ENCODE results near the gene PGM1. TPM values are rescaled to one million over a fixed set of nuclear protein-coding genes. Genes with fewer than 3 reads are reported as not detected.

Gene PGM1
- total and polyA plus RNA-seq, 2 of the 13 experiments (the other 11 are each of a cell fraction or from before 2014, with no cell fraction given), result 51.6 to 105 TPM

DNA sequence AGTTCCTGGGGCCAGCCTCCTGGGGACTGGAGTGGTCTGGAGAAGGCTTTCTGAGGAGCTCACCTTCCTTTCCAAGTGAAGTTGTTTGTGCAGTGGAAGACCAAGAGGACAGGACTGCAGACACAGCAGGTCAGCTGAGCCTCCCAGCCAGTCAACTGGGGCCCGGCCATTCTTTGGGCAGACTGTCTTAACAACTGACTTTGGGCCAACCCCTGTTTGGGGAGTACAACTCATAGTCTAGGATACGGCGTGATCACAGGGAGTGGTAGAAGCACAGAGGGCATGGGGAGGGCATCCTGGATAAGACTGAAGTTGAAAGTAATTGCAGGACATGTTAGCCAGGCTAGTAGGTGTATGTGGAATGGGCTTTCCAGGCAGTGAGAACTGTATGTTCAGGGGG lies 50.3 kb downstream of the PGM1 start:
- H3K4me2 ChIP-seq (ENCODE audit: low read depth, low read length), result no peak overlapping the region
- 100% methylated on average over 3 of the region's 3 CpGs for WGBS (ENCODE audit: low lambda C conversion rate)
- H3K27me3 ChIP-seq (ENCODE audit: control insufficient read depth in 1 of 2, insufficient read depth in 2 of 2, low read length in 2 of 2), result no peaks in the 10 kb centered on the region
- intact Hi-C loops (cut with micrococcal nuclease; ENCODE audit: unreplicated experiment) (no loop called here), in situ Hi-C loops (cut with HindIII; ENCODE audit: extremely low pct_ligation_motif_present, low pct_unique_long_range_greater_than_20kb) (no loop called here)
- H3K79me2 ChIP-seq (ENCODE audit: insufficient read depth, low read length), result peaks cover 2% of the 10 kb centered on the region
- H3K9me3 ChIP-seq (ENCODE audit: low read length), result no peaks in the 10 kb centered on the region
- ChIA-PET CTCF (ENCODE audit: low intra/inter-chr PET ratio, low total read pairs) (no interaction called here), POLR2A (interaction anchor here (2.8 kb wide), 1 partner anchor 31 kb away, joined by 25 read pairs; no protein-coding TSS in a partner anchor)
- ATAC-seq (no peak), DNase-seq (ENCODE audit: low spot score) (no peak), FAIRE-seq (no peak)
- peaks cover 6 to 45% of the 10 kb centered on the region in 2 experiments for H3K36me3 ChIP-seq (replicated peaks in 1 of 2; ENCODE audit: control insufficient read depth in 1 of 2, insufficient read depth in 2 of 2, low read length in 2 of 2)
- peak overlapping the region; percentile 95 for H3K27ac ChIP-seq (ENCODE audit: extremely low read length, insufficient read depth, low read length)
- no TSS peak for BruUV-seq (replicated peaks)
- H2AFZ ChIP-seq (ENCODE audit: low read length), result no peak overlapping the region
- H3K4me1 ChIP-seq (ENCODE audit: insufficient read depth, low read length), result peaks cover 65% of the 10 kb centered on the region
- no peaks in the 10 kb centered on the region for H4K20me1 ChIP-seq (ENCODE audit: insufficient read depth, low read length)
- no peak overlapping the region for H3K9ac ChIP-seq (ENCODE audit: insufficient read depth, low read depth, low read length)
- no peak overlapping the region for H3K4me3 ChIP-seq (replicated peaks in 1 of 3; ENCODE audit: insufficient read depth in 1 of 3, low read depth in 2 of 3, low read length in 3 of 3)
- TF ChIP-seq MYNN (CRISPR knock-in tag; IDR thresholded peaks at IDR 0.05; ENCODE audit: low read depth) (no peak), NONO (IDR thresholded peaks at IDR 0.05) (no peak), NONO (CRISPR knock-in tag; conservative IDR thresholded peaks at IDR 0.05) (0 out of 2 replicates have a peak, but pooled peaks have one; percentile 32), SNAPC2 (CRISPR knock-in tag; IDR thresholded peaks at IDR 0.05) (no peak), ZNF740 (CRISPR knock-in tag; IDR thresholded peaks at IDR 0.05) (no peak), RCOR2 (CRISPR knock-in tag; IDR thresholded peaks at IDR 0.05) (no peak), ETV5 (CRISPR knock-in tag; IDR thresholded peaks at IDR 0.05; ENCODE audit: borderline replicate concordance) (no peak), ZNF580 (CRISPR knock-in tag; IDR thresholded peaks at IDR 0.05; ENCODE audit: borderline replicate concordance, low read depth) (no peak), ZNF781 (CRISPR knock-in tag; IDR thresholded peaks at IDR 0.05; ENCODE audit: borderline replicate concordance, not compliant biosample characterization) (peak; percentile 25), ZSCAN31 (CRISPR knock-in tag; IDR thresholded peaks at IDR 0.05; ENCODE audit: low read depth) (no peak), ZNF883 (CRISPR knock-in tag; IDR thresholded peaks at IDR 0.05; ENCODE audit: not compliant biosample characterization) (peak; percentile 47)
- TF ChIP-seq, protein P1, sequence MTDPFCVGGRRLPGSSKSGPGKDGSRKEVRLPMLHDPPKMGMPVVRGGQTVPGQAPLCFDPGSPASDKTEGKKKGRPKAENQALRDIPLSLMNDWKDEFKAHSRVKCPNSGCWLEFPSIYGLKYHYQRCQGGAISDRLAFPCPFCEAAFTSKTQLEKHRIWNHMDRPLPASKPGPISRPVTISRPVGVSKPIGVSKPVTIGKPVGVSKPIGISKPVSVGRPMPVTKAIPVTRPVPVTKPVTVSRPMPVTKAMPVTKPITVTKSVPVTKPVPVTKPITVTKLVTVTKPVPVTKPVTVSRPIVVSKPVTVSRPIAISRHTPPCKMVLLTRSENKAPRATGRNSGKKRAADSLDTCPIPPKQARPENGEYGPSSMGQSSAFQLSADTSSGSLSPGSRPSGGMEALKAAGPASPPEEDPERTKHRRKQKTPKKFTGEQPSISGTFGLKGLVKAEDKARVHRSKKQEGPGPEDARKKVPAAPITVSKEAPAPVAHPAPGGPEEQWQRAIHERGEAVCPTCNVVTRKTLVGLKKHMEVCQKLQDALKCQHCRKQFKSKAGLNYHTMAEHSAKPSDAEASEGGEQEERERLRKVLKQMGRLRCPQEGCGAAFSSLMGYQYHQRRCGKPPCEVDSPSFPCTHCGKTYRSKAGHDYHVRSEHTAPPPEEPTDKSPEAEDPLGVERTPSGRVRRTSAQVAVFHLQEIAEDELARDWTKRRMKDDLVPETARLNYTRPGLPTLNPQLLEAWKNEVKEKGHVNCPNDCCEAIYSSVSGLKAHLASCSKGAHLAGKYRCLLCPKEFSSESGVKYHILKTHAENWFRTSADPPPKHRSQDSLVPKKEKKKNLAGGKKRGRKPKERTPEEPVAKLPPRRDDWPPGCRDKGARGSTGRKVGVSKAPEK (CRISPR knock-in tag; IDR thresholded peaks at IDR 0.05; ENCODE audit: borderline replicate concordance), result no peak
- TF ChIP-seq, protein P2, sequence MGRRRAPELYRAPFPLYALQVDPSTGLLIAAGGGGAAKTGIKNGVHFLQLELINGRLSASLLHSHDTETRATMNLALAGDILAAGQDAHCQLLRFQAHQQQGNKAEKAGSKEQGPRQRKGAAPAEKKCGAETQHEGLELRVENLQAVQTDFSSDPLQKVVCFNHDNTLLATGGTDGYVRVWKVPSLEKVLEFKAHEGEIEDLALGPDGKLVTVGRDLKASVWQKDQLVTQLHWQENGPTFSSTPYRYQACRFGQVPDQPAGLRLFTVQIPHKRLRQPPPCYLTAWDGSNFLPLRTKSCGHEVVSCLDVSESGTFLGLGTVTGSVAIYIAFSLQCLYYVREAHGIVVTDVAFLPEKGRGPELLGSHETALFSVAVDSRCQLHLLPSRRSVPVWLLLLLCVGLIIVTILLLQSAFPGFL (CRISPR knock-in tag; IDR thresholded peaks at IDR 0.05), result no peak
- TF ChIP-seq, protein P3, sequence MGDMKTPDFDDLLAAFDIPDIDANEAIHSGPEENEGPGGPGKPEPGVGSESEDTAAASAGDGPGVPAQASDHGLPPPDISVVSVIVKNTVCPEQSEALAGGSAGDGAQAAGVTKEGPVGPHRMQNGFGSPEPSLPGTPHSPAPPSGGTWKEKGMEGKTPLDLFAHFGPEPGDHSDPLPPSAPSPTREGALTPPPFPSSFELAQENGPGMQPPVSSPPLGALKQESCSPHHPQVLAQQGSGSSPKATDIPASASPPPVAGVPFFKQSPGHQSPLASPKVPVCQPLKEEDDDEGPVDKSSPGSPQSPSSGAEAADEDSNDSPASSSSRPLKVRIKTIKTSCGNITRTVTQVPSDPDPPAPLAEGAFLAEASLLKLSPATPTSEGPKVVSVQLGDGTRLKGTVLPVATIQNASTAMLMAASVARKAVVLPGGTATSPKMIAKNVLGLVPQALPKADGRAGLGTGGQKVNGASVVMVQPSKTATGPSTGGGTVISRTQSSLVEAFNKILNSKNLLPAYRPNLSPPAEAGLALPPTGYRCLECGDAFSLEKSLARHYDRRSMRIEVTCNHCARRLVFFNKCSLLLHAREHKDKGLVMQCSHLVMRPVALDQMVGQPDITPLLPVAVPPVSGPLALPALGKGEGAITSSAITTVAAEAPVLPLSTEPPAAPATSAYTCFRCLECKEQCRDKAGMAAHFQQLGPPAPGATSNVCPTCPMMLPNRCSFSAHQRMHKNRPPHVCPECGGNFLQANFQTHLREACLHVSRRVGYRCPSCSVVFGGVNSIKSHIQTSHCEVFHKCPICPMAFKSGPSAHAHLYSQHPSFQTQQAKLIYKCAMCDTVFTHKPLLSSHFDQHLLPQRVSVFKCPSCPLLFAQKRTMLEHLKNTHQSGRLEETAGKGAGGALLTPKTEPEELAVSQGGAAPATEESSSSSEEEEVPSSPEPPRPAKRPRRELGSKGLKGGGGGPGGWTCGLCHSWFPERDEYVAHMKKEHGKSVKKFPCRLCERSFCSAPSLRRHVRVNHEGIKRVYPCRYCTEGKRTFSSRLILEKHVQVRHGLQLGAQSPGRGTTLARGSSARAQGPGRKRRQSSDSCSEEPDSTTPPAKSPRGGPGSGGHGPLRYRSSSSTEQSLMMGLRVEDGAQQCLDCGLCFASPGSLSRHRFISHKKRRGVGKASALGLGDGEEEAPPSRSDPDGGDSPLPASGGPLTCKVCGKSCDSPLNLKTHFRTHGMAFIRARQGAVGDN (CRISPR knock-in tag; IDR thresholded peaks at IDR 0.05), result peak; percentile 53

All from HepG2 (cell line).